ENCODE data around the gene GALNT16. TPM values are rescaled to one million over a fixed set of nuclear protein-coding genes. Genes with fewer than 3 reads are reported as not detected.
"Not testable (repeated sequence)": the region's sequence is repeated elsewhere in the genome, so short reads cannot be mapped to it uniquely, and the experiment has no call there.

The GALNT16 gene
- total RNA-seq, 1 experiment from 2014 or later, result 0.33 TPM

GRCh38 chr14:69270795-69271708 is 11.1 kb downstream of the GALNT16 start:
- Histone ChIP-seq H3K9ac (ENCODE audit: low read length) (no peak overlapping the region), H3K9me3 (ENCODE audit: low read length) (no peaks in the 10 kb centered on the region), H3K27me3 (ENCODE audit: low read length) (no peaks in the 10 kb centered on the region), H3K36me3 (ENCODE audit: low read depth, low read length) (no peaks in the 10 kb centered on the region), H4K20me1 (ENCODE audit: low read length) (no peaks in the 10 kb centered on the region), H3K4me1 (ENCODE audit: insufficient read depth, low read length) (peaks cover 12% of the 10 kb centered on the region), H3K27ac (ENCODE audit: low read length) (no peak overlapping the region), H3K4me2 (ENCODE audit: low read length) (no peak overlapping the region), H2AFZ (ENCODE audit: low read length) (no peak overlapping the region), H3F3A (ENCODE audit: low read length, unreplicated experiment) (no peaks in the 10 kb centered on the region), H3K4me3 (ENCODE audit: low read length) (no peak overlapping the region), H3K79me2 (ENCODE audit: low read length) (no peaks in the 10 kb centered on the region), H3K9me2 (replicated peaks; ENCODE audit: low read length) (no peaks in the 10 kb centered on the region)
- no TSS peak for BruUV-seq (replicated peaks)
- ChIA-PET CTCF (no interaction called here), POLR2A (ENCODE audit: unreplicated experiment) (no interaction called here)
- intact Hi-C loops (cut with micrococcal nuclease), result no loop called here
- DNase-seq (no peak), ATAC-seq (no peak)
- TF ChIP-seq EZH2 (IDR thresholded peaks at IDR 0.05; ENCODE audit: low read length, unreplicated experiment) (no peak), EZH2phosphoT487 (IDR thresholded peaks at IDR 0.05; ENCODE audit: borderline replicate concordance, low read length) (no peak)
- TF ChIP-seq, protein P1, sequence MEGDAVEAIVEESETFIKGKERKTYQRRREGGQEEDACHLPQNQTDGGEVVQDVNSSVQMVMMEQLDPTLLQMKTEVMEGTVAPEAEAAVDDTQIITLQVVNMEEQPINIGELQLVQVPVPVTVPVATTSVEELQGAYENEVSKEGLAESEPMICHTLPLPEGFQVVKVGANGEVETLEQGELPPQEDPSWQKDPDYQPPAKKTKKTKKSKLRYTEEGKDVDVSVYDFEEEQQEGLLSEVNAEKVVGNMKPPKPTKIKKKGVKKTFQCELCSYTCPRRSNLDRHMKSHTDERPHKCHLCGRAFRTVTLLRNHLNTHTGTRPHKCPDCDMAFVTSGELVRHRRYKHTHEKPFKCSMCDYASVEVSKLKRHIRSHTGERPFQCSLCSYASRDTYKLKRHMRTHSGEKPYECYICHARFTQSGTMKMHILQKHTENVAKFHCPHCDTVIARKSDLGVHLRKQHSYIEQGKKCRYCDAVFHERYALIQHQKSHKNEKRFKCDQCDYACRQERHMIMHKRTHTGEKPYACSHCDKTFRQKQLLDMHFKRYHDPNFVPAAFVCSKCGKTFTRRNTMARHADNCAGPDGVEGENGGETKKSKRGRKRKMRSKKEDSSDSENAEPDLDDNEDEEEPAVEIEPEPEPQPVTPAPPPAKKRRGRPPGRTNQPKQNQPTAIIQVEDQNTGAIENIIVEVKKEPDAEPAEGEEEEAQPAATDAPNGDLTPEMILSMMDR (conservative IDR thresholded peaks at IDR 0.05; ENCODE audit: low read depth, low read length), result no peak

DNA sequence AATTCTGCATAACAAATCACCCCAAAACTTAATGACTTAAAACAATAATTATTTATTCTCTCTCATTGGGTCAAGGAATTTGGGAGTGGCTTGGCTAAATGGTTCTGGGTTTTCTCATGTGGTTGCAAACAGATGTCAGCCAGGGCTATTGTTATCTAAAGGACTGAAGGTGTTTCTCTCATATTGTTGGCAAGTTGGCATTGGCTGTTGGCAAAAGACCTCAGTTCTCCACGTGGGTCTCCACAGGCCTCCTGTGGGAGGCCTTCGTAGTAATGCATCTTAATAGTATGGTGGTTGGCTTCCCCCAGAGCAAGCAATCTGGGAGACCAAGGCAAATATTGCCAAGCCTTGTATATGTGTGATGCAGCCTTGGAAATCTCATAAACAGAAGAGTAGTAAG is 14.4 kb downstream of the GALNT16 start:
- no peak for DNase-seq
- Histone ChIP-seq H2AFZ (ENCODE audit: low read length) (no peak overlapping the region), H3K79me2 (ENCODE audit: low read length) (no peaks in the 10 kb centered on the region), H3K4me3 (ENCODE audit: low read length) (no peak overlapping the region), H3K9ac (ENCODE audit: low read length) (no peak overlapping the region), H4K20me1 (ENCODE audit: low read length) (no peaks in the 10 kb centered on the region), H3K36me3 (ENCODE audit: low read depth, low read length) (no peaks in the 10 kb centered on the region), H3K4me2 (ENCODE audit: low read length) (no peak overlapping the region), H3K4me1 (ENCODE audit: insufficient read depth, low read length) (peaks cover 1% of the 10 kb centered on the region), H3K27ac (ENCODE audit: low read length) (no peak overlapping the region), H3K9me3 (ENCODE audit: low read length) (no peaks in the 10 kb centered on the region), H3K27me3 (ENCODE audit: low read length) (no peaks in the 10 kb centered on the region), H3F3A (ENCODE audit: low read length, unreplicated experiment) (no peaks in the 10 kb centered on the region), H3K9me2 (replicated peaks; ENCODE audit: low read length) (no peaks in the 10 kb centered on the region)
- ATAC-seq, result no peak
- POLR2A ChIA-PET (ENCODE audit: unreplicated experiment), result no interaction called here
- TF ChIP-seq, protein P1 (conservative IDR thresholded peaks at IDR 0.05; ENCODE audit: low read depth, low read length), result no peak
- no peak for TF ChIP-seq EZH2 (IDR thresholded peaks at IDR 0.05; ENCODE audit: low read length, unreplicated experiment)
- TF ChIP-seq EZH2phosphoT487 (IDR thresholded peaks at IDR 0.05; ENCODE audit: borderline replicate concordance, low read length), result no peak
- intact Hi-C loops (cut with micrococcal nuclease), result no loop called here
- CTCF ChIA-PET, result no interaction called here
- BruUV-seq (replicated peaks), result no TSS peak

- H3K4me1 ChIP-seq (ENCODE audit: insufficient read depth, low read length), result no peaks in the 10 kb centered on the region
- CTCF ChIA-PET, result no interaction called here
Observed at GRCh38 chr14:69275331-69275730, 15.4 kb downstream of the GALNT16 start.

DNA sequence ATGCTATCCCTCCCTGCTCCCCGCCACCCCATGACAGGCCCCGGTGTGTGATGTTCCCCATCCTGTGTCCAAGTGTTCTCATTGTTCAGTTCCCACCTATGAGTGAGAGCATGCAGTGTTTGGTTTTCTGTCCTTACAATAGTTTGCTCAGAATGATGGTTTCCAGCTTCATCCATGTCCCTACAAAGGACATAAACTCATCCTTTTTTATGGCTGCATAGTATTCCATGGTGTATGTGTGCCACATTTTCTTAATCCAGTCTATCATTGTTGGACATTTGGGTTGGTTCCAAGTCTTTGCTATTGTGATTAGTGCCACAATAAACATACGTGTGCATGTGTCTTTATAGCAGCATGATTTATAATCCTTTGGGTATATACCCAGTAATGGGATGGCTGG is 17.4 kb downstream of the GALNT16 start:
- H3K79me2 ChIP-seq (ENCODE audit: low read length); H3K4me2 ChIP-seq (ENCODE audit: low read length); ATAC-seq; H3K27ac ChIP-seq (ENCODE audit: low read length); CTCF ChIA-PET; intact Hi-C loops (cut with micrococcal nuclease); H2AFZ ChIP-seq (ENCODE audit: low read length); H3K36me3 ChIP-seq (ENCODE audit: low read depth, low read length); DNase-seq; H3K4me3 ChIP-seq (ENCODE audit: low read length); H3K9me3 ChIP-seq (ENCODE audit: low read length); H3K27me3 ChIP-seq (ENCODE audit: low read length); H3K4me1 ChIP-seq (ENCODE audit: insufficient read depth, low read length); H3K9me2 ChIP-seq (replicated peaks; ENCODE audit: low read length); H4K20me1 ChIP-seq (ENCODE audit: low read length); H3F3A ChIP-seq (ENCODE audit: low read length, unreplicated experiment); POLR2A ChIA-PET (ENCODE audit: unreplicated experiment); BruUV-seq (replicated peaks); H3K9ac ChIP-seq (ENCODE audit: low read length): not testable (repeated sequence)

More at GRCh38 chr14:69275331-69275730, 15.4 kb downstream of the GALNT16 start:
- Histone ChIP-seq H3K4me3 (ENCODE audit: low read length) (no peak overlapping the region), H3K27ac (ENCODE audit: low read length) (no peak overlapping the region), H3F3A (ENCODE audit: low read length, unreplicated experiment) (no peaks in the 10 kb centered on the region), H3K9ac (ENCODE audit: low read length) (no peak overlapping the region), H2AFZ (ENCODE audit: low read length) (no peak overlapping the region), H3K36me3 (ENCODE audit: low read depth, low read length) (no peaks in the 10 kb centered on the region), H3K9me3 (ENCODE audit: low read length) (no peaks in the 10 kb centered on the region), H3K79me2 (ENCODE audit: low read length) (no peaks in the 10 kb centered on the region), H3K9me2 (replicated peaks; ENCODE audit: low read length) (no peaks in the 10 kb centered on the region), H3K27me3 (ENCODE audit: low read length) (no peaks in the 10 kb centered on the region), H4K20me1 (ENCODE audit: low read length) (no peaks in the 10 kb centered on the region), H3K4me2 (ENCODE audit: low read length) (no peak overlapping the region)
- ATAC-seq, result no peak
- no peak for DNase-seq
- POLR2A ChIA-PET (ENCODE audit: unreplicated experiment), result no interaction called here
- BruUV-seq (replicated peaks), result no TSS peak
- TF ChIP-seq, protein P1 (conservative IDR thresholded peaks at IDR 0.05; ENCODE audit: low read depth, low read length), result no peak
- TF ChIP-seq EZH2phosphoT487 (IDR thresholded peaks at IDR 0.05; ENCODE audit: borderline replicate concordance, low read length), result no peak
- TF ChIP-seq EZH2 (IDR thresholded peaks at IDR 0.05; ENCODE audit: low read length, unreplicated experiment), result no peak
- intact Hi-C loops (cut with micrococcal nuclease), result no loop called here

All from PC-3 (cell line).